Measurements from ENCODE around the gene ARHGAP24.
"Not testable (repeated sequence)": the region's sequence is repeated elsewhere in the genome, so short reads cannot be mapped to it uniquely, and the experiment has no call there.

ARHGAP24 gene

DNA sequence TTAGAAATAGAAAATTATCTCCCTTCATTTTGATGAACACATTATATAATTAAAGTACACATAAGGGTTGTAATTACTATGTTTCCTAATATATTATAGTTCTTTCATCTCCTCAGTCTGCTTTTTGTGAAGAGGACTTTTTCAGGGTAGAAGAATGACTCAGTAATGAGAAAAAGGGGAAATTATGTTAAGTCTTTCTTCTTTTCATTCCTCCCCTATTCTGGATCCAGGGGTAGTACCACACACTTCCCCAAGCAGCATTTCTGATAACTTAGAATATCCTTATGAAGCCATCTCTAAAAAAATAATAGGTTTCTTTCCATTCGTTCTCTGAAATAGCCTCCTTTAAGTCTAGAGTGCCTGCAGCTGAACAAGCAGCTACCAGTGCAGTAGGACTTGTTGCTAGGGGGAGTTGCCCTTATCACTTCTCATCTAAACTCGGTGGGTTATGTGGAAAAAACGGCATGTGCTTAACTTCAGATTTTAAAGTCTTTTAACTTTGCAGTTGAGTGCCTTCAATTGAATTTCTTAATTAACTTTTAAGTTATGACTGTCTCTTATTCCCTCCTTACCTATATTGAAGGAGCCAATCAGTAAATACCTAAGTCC lies 184.8 kb downstream of the ARHGAP24 start:
- DNase-seq: no peak

- DNase-seq: not testable (repeated sequence)
These were observed 191.7 kb downstream of the ARHGAP24 start for GRCh38 chr4:85666625-85667024.

DNA sequence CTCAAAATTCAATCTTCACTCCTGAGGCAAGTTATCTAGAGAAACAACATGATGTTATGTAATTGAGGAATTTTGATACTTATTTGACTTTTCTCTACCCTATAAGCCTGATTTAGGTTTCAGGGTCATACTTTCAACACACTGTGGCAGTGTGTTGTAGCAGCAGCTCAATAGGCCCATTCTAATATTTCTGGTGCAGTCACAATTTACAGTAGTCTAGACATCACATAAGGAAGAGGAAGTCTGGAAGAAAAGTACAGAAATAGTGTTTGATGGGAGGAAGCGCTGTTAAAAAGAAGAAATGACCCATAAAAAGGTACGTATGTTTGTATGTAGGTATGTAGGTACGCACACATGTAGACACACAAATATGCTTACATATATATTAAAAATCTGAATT lies 194.3 kb downstream of the ARHGAP24 start:
- DNase-seq: no peak

DNA sequence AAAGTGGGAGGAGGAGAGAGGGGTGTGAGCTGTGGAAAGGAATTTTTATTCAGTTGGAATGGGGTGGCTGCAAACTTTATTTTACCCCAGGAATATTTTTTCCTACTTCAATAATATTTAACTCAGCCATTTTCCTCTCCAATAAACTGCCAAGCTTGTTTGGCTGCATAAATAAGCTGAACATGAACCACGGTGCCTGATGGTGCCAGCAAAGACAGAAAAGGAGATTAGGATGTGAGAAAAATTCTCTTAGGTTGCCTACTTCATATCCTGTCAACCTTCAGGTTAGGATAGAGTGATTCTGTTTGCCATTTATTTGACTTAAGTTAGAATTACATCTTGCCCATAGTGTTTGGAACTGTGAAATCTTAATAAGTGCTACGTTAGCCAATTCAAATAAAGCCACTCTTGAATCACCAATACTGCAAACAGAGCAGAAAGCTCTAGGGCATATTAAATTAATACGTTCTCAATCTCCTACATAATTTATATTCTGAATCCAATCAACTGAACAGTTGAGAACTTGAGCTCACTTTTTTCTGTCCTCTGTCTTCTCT lies 195.1 kb downstream of the ARHGAP24 start:
- DNase-seq: no peak

DNA sequence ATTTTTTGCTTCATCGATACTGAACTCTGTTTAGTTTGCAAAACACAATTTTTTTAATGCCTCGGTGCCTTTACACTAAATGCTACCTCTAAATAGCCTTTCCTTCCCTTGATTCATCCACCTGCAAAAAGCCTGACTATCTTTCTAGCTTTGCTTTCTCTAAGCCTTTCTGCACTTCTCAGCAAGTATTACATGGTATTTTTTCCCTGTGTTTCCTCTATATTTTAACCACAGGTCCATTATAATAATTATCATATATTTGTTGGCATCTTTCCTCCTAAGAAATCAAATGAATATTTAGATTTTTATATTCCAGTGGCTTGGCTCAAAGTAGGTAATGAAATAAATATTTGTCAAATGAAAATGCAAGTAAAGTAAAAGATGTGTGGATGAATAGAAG lies 196.2 kb downstream of the ARHGAP24 start:
- no peak for DNase-seq

DNA sequence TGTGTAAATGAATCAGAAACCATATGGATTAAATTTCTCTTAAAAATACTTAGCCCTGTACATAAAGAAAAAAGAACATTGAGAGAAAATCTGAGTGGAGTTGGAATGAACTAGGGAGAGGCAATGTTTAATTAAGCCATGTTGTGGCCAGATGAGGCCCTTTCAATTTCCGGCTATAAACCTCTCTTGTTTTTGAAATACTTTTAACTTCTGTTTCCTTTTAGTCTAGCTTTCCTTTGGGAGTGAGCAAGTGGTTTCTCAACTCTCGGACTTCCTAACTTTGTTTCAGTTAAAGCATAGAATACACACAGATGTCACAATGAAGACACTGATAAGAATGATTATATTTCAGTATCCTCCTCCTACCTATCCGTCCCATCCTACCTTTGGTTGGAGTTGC lies 197.2 kb downstream of the ARHGAP24 start:
- no peak for DNase-seq

DNA sequence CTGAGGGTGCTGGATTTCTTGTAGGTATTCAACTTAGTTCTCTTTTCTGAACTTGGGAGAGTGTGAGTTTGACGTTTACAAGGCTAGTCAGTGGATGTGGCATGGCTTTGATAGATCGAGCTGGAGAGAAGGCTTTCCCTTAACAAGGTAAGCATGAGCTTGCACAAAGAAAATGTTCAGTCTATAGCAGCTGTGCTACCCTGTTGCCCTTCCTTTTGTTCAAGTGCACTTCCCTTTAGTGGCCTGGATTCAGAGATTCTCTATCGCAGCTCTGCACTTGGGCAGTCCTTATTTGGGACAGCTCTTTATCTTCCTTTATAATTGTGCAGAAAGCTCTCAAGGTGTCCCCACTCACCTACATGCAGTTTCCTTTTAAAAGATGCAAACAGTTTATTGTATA lies 198.0 kb downstream of the ARHGAP24 start:
- DNase-seq: no peak

GRCh38 chr4:85673540-85673939 lies 198.6 kb downstream of the ARHGAP24 start:
- DNase-seq: no peak

GRCh38 chr4:85675076-85676049 lies 200.4 kb downstream of the ARHGAP24 start:
- DNase-seq: no peak

DNA sequence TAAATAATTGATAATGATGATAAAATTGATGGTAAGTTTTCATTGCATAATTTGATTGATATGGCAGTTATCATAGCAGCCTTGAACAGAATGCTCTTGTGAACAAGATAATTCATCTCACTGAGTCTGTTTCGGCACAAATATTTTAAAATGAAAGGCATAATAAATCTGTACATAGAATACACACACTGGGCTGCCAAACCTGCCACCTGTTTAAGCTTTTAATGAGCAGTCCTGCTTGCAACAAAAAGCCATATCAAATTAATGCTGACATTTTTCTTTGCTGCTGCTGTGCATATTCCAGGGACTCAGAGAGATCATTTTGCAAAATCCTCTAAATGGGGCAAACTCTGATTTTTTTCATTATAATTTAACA lies 201.1 kb downstream of the ARHGAP24 start:
- DNase-seq: no peak

DNA sequence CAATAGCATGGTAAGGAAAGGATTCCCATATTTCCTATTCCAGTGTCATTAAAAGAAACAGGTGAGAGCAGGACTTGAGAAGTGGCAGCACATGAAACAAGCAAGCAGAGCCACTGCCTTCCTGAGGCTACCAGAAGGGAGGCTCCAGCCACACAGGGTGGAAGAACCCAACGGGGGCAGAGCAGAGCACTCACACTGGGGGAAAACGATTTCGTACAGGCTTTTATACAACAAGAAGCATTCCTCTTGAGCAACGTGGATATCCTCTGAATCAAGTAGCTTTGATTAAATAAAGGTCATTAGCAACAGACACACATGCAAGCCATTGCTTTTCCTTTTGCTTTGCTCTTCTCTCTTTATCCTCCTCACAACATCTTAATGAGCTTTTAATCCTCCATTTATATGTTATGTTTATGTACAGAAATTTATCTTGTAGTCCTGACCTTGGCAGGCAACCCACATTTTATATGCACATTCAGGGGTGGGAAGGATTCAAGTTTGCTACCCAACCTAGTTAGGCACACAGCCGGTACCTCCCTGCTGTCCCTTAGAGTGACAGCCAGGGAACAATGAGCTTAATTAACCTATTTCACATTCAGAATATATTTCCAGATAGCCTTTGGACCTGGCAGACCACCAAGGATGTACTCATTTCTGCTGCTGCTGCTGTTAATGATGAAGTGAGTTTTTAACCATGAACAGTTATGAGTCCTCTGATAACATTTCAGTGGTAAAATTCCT lies 202.1 kb downstream of the ARHGAP24 start:
- no peak for DNase-seq

- DNase-seq: no peak
These were observed 206.3 kb downstream of the ARHGAP24 start for GRCh38 chr4:85681221-85681657.

DNA sequence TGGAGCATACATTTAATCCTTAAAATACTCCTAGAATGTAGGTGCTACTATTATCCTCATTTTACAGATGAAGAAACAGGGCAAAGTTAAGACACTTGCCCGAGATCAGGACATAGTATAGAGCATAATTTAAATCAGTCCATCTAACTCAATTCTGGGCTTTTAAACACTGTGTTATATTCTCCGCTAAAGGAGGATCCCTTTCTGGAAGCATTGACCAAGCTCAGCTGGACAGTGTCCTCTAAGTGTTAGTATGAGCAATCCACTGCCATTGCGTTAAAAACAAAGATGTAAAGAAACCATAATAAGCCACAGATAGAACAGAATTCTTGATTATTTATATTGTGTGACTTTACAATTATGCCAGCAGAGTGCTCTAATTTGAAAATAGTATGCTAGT lies 207.0 kb downstream of the ARHGAP24 start:
- DNase-seq: no peak

DNA sequence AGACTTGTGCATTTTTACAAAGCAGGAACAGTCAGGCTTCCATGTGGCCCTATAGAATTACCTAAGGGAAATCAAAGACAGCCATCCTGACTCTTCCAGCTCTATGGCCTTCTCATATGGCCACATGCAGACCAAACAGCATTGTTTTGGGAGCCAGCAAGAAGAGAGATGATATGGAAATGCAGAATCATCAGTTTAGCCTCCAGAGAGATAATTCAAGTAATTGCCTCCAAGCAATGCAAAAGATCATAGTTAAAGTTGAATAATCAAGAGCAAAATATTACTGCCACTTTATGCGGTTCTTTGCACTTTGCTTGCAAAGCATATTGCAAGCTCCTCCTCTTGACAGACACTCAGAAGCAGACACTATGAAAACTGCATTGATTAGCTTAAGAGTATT lies 207.4 kb downstream of the ARHGAP24 start:
- no peak for DNase-seq

DNA sequence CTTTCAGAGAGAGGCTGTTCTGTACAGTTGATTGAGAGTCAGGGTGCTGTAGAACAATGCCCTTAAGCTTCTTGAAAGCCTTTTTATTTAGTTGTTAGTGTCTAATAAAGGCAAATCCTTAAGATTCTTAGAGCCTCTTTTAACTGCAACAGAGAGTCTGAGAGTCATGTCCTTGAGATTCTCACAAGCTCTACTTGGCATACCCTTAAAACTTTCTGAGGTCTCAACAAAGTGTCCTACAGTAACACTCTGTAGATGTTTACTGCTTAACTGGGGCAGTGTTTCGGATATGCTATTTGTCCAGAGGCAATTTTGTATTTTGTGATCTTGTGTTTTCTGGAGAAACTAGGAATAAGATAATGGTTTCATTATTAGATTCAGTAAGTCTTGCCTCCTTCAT lies 209.7 kb downstream of the ARHGAP24 start:
- no peak for DNase-seq

DNA sequence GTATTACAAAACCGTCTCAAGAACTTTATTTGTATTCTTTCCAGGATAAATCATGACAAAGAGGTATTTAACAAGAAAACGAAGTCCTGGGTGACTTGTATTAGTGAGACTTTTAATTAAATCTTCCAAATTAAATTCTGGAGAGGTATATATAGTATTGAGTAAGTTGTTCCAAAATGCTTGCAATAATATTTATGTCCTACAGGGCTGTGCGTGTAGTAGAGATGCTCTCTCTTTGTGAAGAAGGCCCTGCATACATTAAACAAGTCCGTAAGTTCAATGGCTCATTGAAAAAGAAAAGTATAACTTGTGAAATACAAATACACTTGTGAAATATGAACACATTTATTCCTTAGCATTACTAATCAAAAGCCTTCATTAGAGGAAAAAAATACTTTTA lies 211.4 kb downstream of the ARHGAP24 start:
- no peak for DNase-seq

DNA sequence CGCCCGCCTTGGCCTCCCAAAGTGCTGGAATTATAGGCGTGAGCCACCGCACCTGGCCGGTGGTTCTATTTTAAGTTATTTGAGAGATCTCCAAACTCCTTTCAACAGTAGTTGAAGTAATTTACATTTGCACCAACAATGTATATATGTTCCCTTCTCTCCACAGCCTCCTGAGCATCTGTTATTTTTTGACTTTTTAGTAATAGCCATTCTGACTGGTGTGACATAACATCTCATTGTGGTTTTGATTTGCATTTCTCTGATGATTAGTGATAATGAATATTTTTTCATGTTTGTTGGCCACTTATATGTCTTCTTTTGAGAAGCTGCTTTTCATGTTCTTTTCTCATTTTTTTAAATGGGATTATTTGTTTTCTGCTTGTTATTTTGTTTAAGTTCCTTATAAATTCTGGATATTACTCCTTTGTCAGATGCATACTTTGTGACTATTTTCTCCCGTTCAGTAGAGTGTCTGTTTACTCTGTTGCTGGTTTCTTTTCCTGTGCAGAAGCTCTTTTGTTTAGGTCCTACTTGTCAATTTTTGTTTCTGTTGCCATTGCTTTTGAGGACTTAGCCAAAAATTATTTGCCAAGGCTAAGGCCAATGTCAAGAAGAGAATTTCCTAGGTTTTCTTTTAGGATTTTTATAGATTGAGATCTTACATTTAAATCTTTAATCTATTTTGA lies 213.2 kb downstream of the ARHGAP24 start:
- DNase-seq: no peak

- DNase-seq: no peak
These were observed 221.7 kb downstream of the ARHGAP24 start for GRCh38 chr4:85696661-85697060.

- no peak for DNase-seq
These were observed 222.9 kb downstream of the ARHGAP24 start for GRCh38 chr4:85697854-85698253.

GRCh38 chr4:85700362-85700761 lies 225.4 kb downstream of the ARHGAP24 start:
- DNase-seq: no peak

GRCh38 chr4:85701861-85702321 lies 226.9 kb downstream of the ARHGAP24 start:
- no peak for DNase-seq

DNA sequence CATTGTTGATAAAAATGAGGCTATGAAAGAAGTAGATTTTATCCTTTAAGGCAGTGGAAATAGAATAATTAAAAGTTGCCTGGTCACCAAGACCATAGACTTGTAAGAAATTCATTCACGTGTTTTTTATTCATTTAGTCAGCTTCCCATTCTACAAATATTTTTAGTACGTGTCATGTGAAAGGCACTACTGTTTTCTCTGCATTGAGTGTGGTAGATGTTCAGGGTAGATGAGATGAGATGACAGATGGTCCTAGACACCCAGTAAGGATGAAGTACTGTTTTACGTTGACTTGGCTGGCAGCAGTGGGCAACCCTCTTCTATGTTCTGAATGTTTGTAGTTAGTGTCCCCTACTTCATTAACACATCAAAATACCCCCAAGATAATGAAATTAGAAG lies 228.1 kb downstream of the ARHGAP24 start:
- DNase-seq: no peak

Data from T-helper 9 cell (primary cell).